ENCODE data around the gene UBAC2.

DNA sequence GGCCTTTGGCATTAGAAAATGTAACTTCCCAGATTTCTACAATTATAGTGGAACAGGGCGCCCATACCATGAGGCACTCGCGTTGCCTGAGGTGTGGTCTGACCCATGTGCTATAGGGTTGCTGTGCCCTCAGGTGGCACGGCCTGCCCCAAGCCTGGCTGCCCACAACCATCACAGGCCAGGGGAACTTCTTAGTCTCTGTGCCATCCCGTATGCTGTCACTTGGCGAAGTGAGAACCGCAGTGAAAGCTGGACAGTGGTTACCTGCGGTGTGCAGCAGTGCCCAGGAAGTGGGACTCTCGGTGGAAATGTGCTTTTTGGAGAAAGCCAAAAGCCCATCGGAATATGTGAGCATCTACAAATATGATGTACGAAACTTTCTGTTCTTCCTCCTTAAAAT is 194.8 kb downstream of the UBAC2 start:
- TF ChIP-seq, protein P1, sequence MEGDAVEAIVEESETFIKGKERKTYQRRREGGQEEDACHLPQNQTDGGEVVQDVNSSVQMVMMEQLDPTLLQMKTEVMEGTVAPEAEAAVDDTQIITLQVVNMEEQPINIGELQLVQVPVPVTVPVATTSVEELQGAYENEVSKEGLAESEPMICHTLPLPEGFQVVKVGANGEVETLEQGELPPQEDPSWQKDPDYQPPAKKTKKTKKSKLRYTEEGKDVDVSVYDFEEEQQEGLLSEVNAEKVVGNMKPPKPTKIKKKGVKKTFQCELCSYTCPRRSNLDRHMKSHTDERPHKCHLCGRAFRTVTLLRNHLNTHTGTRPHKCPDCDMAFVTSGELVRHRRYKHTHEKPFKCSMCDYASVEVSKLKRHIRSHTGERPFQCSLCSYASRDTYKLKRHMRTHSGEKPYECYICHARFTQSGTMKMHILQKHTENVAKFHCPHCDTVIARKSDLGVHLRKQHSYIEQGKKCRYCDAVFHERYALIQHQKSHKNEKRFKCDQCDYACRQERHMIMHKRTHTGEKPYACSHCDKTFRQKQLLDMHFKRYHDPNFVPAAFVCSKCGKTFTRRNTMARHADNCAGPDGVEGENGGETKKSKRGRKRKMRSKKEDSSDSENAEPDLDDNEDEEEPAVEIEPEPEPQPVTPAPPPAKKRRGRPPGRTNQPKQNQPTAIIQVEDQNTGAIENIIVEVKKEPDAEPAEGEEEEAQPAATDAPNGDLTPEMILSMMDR (conservative IDR thresholded peaks at IDR 0.05 in 1 of 2, IDR thresholded peaks at IDR 0.05 in 1 of 2; ENCODE audit: low read depth in 1 of 2, low read length in 2 of 2) = no peak
- TF ChIP-seq EZH2 (IDR thresholded peaks at IDR 0.05; ENCODE audit: low read length, missing control alignments) = no peak

Measured in fibroblast of lung (primary cell).